Progenitor cell of endocrine pancreas (in vitro differentiated cells): ENCODE results near the gene PCARE. TPM values are rescaled to one million over a fixed set of nuclear protein-coding genes. Genes with fewer than 3 reads are reported as not detected.
A peak's percentile ranks its signal among the peaks of the same experiment; 100 is the strongest.

Experiments used
- DNase-seq: peaks from one replicate; pipeline ENCODE4 v3.0.0; 2021; ENCODE audit warnings: low spot score; ENCODE audit not compliant: unreplicated experiment
- H3K27ac Mint-ChIP-seq: 2 replicates; pipeline ENCODE4 v1.8.0; 2021; ENCODE audit warnings: mild to moderate bottlenecking, moderate library complexity, mixed read lengths
- H3K27me3 Mint-ChIP-seq: 2 replicates; pipeline ENCODE4 v1.8.0; 2021; ENCODE audit warnings: mixed read lengths
- H3K36me3 Mint-ChIP-seq: 2 replicates; pipeline ENCODE4 v1.8.0; 2022; ENCODE audit warnings: mixed read lengths; ENCODE audit not compliant: insufficient read depth
- H3K4me1 Mint-ChIP-seq: 2 replicates; pipeline ENCODE4 v1.8.0; 2021; ENCODE audit warnings: low read depth, mixed read lengths
- H3K4me3 Mint-ChIP-seq: 2 replicates; pipeline ENCODE4 v1.8.0; 2021; ENCODE audit warnings: low read depth, mild to moderate bottlenecking, moderate library complexity, mixed read lengths
- H3K9me3 Mint-ChIP-seq: 2 replicates; pipeline ENCODE4 v1.8.0; 2021; ENCODE audit warnings: low read depth, mixed read lengths
- total RNA-seq: library from RNA; stranded (reverse); gene quantifications from 2 replicates; pipeline ENCODE4 v1.2.1, GENCODE V29; 2021
- TF ChIP-seq, protein P1 (sequence below): fragments of 200-600 bp; sonication (generic); IDR thresholded peaks from one replicate; pipeline ENCODE4 v1.5.0; 2021; ENCODE audit warnings: antibody characterized with exemption, mild to moderate bottlenecking; ENCODE audit not compliant: unreplicated experiment

Gene PCARE
- total RNA-seq, 1 donor from 2014 or later, result not detected

DNA sequence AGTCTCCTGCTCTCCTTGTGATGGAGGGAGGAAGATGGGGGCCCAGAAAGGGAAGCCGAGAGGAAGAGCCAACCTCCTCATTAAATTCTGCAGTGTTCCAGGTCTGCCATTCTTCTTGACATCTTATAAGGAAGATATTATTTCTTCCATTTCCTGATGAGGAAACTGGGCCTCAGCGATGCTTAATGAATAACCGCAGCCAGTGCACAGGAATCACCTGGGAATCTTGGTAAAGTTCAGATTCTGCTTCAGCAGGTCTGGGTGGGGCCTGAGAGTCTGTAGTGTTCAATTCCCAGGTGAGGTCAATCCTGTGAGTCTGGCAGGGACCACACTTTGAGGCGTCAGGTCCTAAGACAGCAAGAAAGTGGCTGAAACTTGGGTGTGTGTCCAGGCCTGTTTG, 17.3 kb downstream of the PCARE start:
- TF ChIP-seq, protein P1, sequence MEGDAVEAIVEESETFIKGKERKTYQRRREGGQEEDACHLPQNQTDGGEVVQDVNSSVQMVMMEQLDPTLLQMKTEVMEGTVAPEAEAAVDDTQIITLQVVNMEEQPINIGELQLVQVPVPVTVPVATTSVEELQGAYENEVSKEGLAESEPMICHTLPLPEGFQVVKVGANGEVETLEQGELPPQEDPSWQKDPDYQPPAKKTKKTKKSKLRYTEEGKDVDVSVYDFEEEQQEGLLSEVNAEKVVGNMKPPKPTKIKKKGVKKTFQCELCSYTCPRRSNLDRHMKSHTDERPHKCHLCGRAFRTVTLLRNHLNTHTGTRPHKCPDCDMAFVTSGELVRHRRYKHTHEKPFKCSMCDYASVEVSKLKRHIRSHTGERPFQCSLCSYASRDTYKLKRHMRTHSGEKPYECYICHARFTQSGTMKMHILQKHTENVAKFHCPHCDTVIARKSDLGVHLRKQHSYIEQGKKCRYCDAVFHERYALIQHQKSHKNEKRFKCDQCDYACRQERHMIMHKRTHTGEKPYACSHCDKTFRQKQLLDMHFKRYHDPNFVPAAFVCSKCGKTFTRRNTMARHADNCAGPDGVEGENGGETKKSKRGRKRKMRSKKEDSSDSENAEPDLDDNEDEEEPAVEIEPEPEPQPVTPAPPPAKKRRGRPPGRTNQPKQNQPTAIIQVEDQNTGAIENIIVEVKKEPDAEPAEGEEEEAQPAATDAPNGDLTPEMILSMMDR, result no peak
- Mint-ChIP-seq H3K4me3 (no peak overlapping the region), H3K36me3 (no peaks in the 10 kb centered on the region), H3K4me1 (peaks cover 32% of the 10 kb centered on the region), H3K27me3 (peaks cover 3% of the 10 kb centered on the region), H3K27ac (no peak overlapping the region), H3K9me3 (no peaks in the 10 kb centered on the region)
- no peak for DNase-seq

DNA sequence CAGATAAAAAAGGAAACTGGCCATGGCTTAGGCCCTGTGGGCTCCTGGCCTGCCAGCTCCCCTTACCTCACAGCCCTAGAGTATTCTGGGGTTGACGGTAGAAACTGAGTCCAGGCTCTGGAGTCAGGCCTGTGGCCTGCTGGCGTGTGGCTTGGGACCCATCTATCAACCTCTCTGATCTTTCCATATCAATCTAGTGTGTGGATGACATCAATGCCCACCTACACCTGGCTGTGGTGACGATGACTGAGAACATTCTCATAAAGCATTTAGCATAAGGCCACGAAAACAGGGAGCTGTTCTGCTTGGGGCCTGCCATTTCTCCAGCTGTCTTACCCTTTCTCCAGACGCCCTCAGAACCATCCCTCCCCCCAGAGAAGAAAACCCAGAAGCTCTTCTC, 17.9 kb downstream of the PCARE start:
- peaks cover 3% of the 10 kb centered on the region for H3K27me3 Mint-ChIP-seq

DNA sequence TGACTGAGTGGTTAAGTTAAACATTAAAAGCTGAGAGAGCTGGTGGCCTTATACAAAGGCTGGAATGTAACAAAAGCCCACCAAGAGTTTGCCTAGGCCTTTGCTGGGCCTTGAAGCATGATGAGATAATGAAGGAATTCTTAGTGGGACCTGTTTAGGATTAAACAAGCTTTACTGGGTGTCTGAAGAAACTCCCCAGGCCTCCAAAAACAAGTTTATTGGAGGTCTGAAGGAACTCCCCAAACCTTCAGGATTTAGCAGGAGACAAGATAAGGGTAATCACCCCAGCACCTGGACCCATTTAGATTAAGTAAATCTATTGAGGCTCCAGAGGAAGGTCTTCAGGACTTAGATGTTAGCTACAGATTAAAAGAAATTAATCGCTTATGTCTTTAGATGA, 18.7 kb downstream of the PCARE start:
- Mint-ChIP-seq H3K27me3 (peaks cover 3% of the 10 kb centered on the region), H3K36me3 (no peaks in the 10 kb centered on the region), H3K4me3 (no peak overlapping the region), H3K4me1 (peaks cover 27% of the 10 kb centered on the region), H3K9me3 (no peaks in the 10 kb centered on the region), H3K27ac (peak overlapping the region; percentile 89)
- no peak for DNase-seq
- TF ChIP-seq, protein P1, result no peak

More for the DNA sequence above, 17.9 kb downstream of the PCARE start:
- Mint-ChIP-seq H3K27ac (no peak overlapping the region), H3K4me3 (no peak overlapping the region), H3K36me3 (no peaks in the 10 kb centered on the region), H3K4me1 (peaks cover 32% of the 10 kb centered on the region), H3K9me3 (no peaks in the 10 kb centered on the region)
- DNase-seq, result no peak
- TF ChIP-seq, protein P1, result no peak

DNA sequence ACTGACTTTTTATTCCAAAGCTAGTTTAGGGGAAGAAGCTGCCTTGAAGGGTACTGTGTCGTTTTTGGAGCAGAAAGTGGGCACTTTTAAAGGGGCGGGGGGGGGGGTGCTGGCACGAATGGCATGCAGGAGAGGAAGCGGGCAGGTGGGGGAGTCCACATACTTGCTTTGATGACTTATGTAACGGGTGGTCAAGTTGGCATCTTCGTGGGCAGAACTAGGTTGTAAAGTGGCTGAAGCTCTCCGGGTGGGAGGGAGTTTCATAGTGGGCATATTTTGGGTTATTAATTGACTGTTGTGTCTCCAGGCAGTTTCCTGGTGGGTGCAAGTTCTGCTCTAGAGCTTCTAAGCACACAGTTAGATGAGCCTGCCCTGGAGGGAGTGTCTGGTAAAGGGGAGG, 19.9 kb downstream of the PCARE start:
- no peaks in the 10 kb centered on the region for H3K9me3 Mint-ChIP-seq
- H3K36me3 Mint-ChIP-seq, result no peaks in the 10 kb centered on the region
- peaks cover 19% of the 10 kb centered on the region for H3K4me1 Mint-ChIP-seq
- peaks cover 3% of the 10 kb centered on the region for H3K27me3 Mint-ChIP-seq
- no peak overlapping the region for H3K4me3 Mint-ChIP-seq
- H3K27ac Mint-ChIP-seq, result peak overlapping the region; percentile 67
- DNase-seq, result no peak
- TF ChIP-seq, protein P1, result no peak

DNA sequence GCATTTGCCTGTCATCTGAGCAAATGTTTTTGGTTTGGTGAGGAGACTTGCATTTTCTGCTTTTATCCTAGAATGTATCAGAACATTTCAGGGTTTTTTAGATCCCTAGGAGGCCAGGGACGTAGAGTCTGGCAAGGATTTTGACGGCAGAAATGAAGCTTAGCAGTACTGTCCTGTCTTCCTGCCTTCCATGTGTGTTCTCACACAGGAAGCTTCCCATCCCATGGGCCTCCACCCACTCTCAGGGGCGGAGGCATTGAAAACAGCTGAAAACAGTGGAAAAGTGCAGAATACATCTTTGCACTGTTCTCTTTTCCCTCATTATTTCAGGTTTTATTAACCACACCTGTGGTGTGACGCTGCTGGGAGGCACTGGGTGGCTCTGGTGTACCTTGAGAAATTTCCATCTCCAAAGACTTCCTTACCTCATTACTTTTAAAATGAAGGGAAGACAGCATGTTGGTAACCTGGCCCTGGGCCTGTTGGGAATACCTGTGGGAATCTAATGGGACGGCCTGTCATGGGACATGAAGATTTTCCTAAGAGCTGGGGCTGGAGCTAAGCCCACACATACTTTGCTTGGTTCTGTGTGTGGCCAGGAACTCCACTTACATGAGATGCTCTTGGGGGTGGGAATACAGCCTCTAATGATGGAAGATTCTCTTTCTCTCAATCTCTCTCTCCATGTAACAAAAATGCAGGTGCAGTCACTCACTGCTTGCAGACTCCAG, 20.5 kb downstream of the PCARE start:
- Mint-ChIP-seq H3K9me3 (no peaks in the 10 kb centered on the region), H3K27ac (peak overlapping the region; percentile 67), H3K4me3 (no peak overlapping the region), H3K27me3 (peaks cover 3% of the 10 kb centered on the region), H3K36me3 (no peaks in the 10 kb centered on the region), H3K4me1 (peaks cover 17% of the 10 kb centered on the region)
- no peak for DNase-seq
- TF ChIP-seq, protein P1, result no peak
